DND-41 (cell line): ENCODE data around the gene FAS.

Experiments used
- ATAC-seq: fragments of 200-7000 bp; cut with Tn5 transposase; 3 replicates; pipeline ENCODE4 v1.9.1; 2021; ENCODE audit warnings: low read depth; ENCODE audit not compliant: insufficient read depth
- DNase-seq: peaks from one replicate; pipeline ENCODE4 v3.0.0-alpha.2; 2020
- H2AFZ ChIP-seq: 2 replicates; pipeline ENCODE4 v1.6.0; 2012; ENCODE audit warnings: low read depth, low read length
- H3K27ac ChIP-seq: 2 replicates; pipeline ENCODE4 v1.5.1; 2012; ENCODE audit warnings: low read length, inconsistent platforms
- H3K27me3 ChIP-seq: fragments of 200-600 bp; sonication (generic); 2 replicates; pipeline ENCODE4 v1.6.0; 2012; ENCODE audit warnings: low read length, mild to moderate bottlenecking, inconsistent platforms; ENCODE audit not compliant: insufficient read depth, poor library complexity
- H3K36me3 ChIP-seq: 2 replicates; pipeline ENCODE4 v1.5.1; 2012; ENCODE audit warnings: low read length, inconsistent platforms; ENCODE audit not compliant: insufficient read depth
- H3K4me1 ChIP-seq: 2 replicates; pipeline ENCODE4 v1.5.1; 2012; ENCODE audit warnings: mild to moderate bottlenecking, low read length; ENCODE audit not compliant: insufficient read depth
- H3K4me2 ChIP-seq: 2 replicates; pipeline ENCODE4 v1.6.0; 2012; ENCODE audit warnings: mild to moderate bottlenecking, moderate library complexity, low read length, inconsistent platforms; ENCODE audit not compliant: insufficient read depth
- H3K4me3 ChIP-seq, 2 experiments: fragments of 200-600 bp in 1 of 2; shearing (Covaris generic) in 1 of 2; 2 replicates each; pipeline ENCODE4 v1.5.1; 2012 to 2016; ENCODE audit warnings: inconsistent platforms in 2 of 2, low read length in 2 of 2, mild to moderate bottlenecking in 2 of 2, low read depth in 1 of 2, moderate library complexity in 1 of 2
- H3K79me2 ChIP-seq: 2 replicates; pipeline ENCODE4 v1.6.0; 2012; ENCODE audit warnings: low read length, inconsistent platforms; ENCODE audit not compliant: insufficient read depth
- H3K9ac ChIP-seq: 2 replicates; pipeline ENCODE4 v1.6.0; 2012; ENCODE audit warnings: low read depth, mild to moderate bottlenecking, inconsistent platforms, low read length, moderate library complexity
- H3K9me3 ChIP-seq: 2 replicates; pipeline ENCODE4 v1.5.1; 2012; ENCODE audit warnings: low read length, moderate library complexity, mild to moderate bottlenecking, inconsistent platforms; ENCODE audit not compliant: insufficient read depth, severe bottlenecking
- H4K20me1 ChIP-seq: 2 replicates; pipeline ENCODE4 v1.6.0; 2012; ENCODE audit warnings: low read length; ENCODE audit not compliant: insufficient read depth
- EZH2 ChIP-seq: IDR thresholded peaks from 3 replicates; pipeline ENCODE4 v1.6.1; 2012; ENCODE audit warnings: borderline replicate concordance, low read depth, mild to moderate bottlenecking, moderate library complexity, low read length, inconsistent platforms; ENCODE audit not compliant: severe bottlenecking
- TF ChIP-seq, protein P1 (sequence below): IDR thresholded peaks from 2 replicates; pipeline ENCODE4 v1.5.1; 2012; ENCODE audit warnings: borderline replicate concordance, low read length, moderate library complexity, mild to moderate bottlenecking; ENCODE audit not compliant: poor library complexity, severe bottlenecking; ENCODE audit errors: extremely low read depth

FAS gene

DNA sequence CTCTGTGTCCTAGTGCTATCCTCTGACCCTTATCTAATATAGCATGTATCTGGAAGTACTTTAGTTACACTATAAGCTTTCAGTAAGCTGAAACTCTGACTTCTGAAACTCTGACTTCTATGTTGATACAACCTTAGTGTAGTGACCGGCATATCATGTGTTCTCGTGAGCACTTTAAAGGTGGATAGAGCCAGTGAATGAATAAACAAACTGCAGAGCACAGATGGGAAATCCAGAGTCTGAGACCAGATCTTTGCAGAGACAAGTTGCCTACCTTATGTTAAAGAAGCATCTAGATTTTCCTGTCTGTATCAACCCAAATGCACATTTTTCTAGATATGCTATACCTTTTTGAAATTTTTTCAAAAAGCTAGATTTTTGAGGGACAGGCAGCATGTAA is 41.5 kb upstream of the FAS start:
- Histone ChIP-seq H3K4me3 (no peak overlapping the region), H3K9ac (no peak overlapping the region), H2AFZ (no peak overlapping the region), H3K4me1 (no peaks in the 10 kb centered on the region), H4K20me1 (no peaks in the 10 kb centered on the region), H3K4me2 (no peak overlapping the region), H3K79me2 (no peaks in the 10 kb centered on the region), H3K27ac (no peak overlapping the region), H3K27me3 (no peaks in the 10 kb centered on the region), H3K9me3 (no peaks in the 10 kb centered on the region), H3K36me3 (no peaks in the 10 kb centered on the region)
- no peak for DNase-seq
- no peak for ATAC-seq
- TF ChIP-seq EZH2 = no peak
- TF ChIP-seq, protein P1, sequence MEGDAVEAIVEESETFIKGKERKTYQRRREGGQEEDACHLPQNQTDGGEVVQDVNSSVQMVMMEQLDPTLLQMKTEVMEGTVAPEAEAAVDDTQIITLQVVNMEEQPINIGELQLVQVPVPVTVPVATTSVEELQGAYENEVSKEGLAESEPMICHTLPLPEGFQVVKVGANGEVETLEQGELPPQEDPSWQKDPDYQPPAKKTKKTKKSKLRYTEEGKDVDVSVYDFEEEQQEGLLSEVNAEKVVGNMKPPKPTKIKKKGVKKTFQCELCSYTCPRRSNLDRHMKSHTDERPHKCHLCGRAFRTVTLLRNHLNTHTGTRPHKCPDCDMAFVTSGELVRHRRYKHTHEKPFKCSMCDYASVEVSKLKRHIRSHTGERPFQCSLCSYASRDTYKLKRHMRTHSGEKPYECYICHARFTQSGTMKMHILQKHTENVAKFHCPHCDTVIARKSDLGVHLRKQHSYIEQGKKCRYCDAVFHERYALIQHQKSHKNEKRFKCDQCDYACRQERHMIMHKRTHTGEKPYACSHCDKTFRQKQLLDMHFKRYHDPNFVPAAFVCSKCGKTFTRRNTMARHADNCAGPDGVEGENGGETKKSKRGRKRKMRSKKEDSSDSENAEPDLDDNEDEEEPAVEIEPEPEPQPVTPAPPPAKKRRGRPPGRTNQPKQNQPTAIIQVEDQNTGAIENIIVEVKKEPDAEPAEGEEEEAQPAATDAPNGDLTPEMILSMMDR = no peak

DNA sequence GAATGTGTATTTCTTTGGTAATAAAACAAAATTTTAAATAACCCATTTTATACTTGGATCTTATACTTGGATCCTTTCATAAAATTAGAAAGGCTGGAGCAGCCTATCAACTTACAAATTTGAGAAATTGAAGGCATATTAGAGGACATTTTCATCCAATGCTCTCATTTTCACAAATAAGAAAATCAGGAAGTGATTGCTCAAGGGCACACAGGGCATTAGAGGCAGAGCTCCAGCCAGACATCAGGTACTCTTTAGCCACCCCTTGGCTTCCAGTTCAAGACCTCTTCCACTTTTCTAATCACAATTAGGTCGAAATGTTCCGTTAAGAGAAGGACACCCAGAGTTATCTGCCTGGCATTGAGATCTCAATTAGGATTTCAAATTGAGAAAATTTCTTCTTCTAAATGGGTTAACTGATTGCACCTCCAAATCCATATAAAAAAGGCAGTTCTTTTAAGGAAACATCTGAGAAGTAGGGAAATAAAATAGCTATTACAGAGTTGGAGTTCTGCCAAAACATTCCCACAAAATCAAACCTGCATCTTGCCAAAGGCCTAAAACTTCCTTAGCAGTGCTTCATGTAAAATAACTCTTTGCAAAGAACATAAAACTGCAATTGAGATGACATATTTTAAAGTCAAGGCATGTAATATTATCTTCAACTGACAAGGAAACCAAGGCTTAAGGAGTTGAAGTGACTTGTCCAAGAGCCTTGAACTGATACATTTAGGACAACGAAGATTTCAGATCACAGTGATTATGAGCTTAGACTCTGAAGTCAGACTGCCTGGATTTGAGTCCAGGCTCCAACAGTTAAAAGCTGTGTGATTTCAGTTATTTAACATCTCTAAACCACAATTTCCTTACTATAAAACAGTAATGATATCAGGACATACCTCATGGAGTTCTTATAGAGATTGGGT is 40.4 kb upstream of the FAS start:
- no peaks in the 10 kb centered on the region for H3K79me2 ChIP-seq
- TF ChIP-seq, protein P1 = no peak
- no peak for TF ChIP-seq EZH2
- no peak overlapping the region for H2AFZ ChIP-seq
- H3K4me3 ChIP-seq = no peak overlapping the region
- H3K4me2 ChIP-seq = no peak overlapping the region
- H3K27ac ChIP-seq = no peak overlapping the region
- H3K9me3 ChIP-seq = no peaks in the 10 kb centered on the region
- DNase-seq (no peak), ATAC-seq (no peak)
- no peaks in the 10 kb centered on the region for H4K20me1 ChIP-seq
- no peaks in the 10 kb centered on the region for H3K27me3 ChIP-seq
- H3K9ac ChIP-seq = no peak overlapping the region
- no peaks in the 10 kb centered on the region for H3K36me3 ChIP-seq
- no peaks in the 10 kb centered on the region for H3K4me1 ChIP-seq

DNA sequence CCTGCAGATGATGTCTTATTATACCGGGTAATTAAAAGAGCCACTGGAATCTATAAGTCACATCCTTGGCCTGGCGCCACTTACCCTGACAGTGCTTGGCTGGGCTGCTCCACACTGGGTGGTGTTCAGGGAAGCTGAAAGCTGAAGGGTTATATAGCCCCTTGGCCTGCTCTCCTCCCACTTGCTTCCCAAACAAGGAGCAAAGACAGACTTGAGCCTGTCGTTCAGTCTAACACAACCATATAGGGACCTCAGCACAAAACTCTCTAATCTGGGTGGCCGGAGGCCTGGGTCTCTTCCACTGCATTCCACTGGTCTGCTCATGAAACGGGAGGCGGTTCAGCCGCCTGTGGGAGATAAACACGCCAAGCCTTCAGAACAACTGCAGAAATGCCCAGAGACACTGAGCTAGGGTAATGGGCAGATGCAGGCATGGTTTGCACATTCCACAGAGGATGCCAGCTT is 37.9 kb upstream of the FAS start, which contains the start of gene ACTA2:
Gene ACTA2, minus strand, starts transcription at position 127 of the 465 bp plus-strand sequence. CDS start 3,843 bp downstream, outside the sequence.
- no peak for DNase-seq
- Histone ChIP-seq H3K9ac (no peak within 1 kb of the TSS), H3K4me2 (no peak within 1 kb of the TSS), H3K9me3 (no peaks in the 10 kb centered on the region), H4K20me1 (no peaks in the 10 kb centered on the region), H3K4me1 (no peaks in the 10 kb centered on the region), H3K4me3 (no peak within 1 kb of the TSS), H3K79me2 (no peaks in the 10 kb centered on the region), H3K36me3 (no peaks in the 10 kb centered on the region), H3K27ac (no peak within 1 kb of the TSS), H3K27me3 (no peaks in the 10 kb centered on the region), H2AFZ (no peak within 1 kb of the TSS)
- ATAC-seq = no peak
- TF ChIP-seq EZH2 = no peak
- TF ChIP-seq, protein P1 = no peak
